ENCODE measurements around the gene ZNF445.

- TF ChIP-seq RAD21 (IDR thresholded peaks at IDR 0.05; ENCODE audit: low read depth): no peak
- no peak for TF ChIP-seq EP300 (IDR thresholded peaks at IDR 0.05; ENCODE audit: borderline replicate concordance)
- TF ChIP-seq TAF1 (IDR thresholded peaks at IDR 0.05; ENCODE audit: low read depth): no peak
Observed at GRCh38 chr3:44442596-44443309, 34.7 kb downstream of the ZNF445 start.
